ENCODE results near the gene CGREF1. TPM values are rescaled to one million over a fixed set of nuclear protein-coding genes. Genes with fewer than 3 reads are reported as not detected.

Gene CGREF1
- total and polyA plus RNA-seq, 4 donors: 0.55 to 0.89 (median 0.69) TPM

DNA sequence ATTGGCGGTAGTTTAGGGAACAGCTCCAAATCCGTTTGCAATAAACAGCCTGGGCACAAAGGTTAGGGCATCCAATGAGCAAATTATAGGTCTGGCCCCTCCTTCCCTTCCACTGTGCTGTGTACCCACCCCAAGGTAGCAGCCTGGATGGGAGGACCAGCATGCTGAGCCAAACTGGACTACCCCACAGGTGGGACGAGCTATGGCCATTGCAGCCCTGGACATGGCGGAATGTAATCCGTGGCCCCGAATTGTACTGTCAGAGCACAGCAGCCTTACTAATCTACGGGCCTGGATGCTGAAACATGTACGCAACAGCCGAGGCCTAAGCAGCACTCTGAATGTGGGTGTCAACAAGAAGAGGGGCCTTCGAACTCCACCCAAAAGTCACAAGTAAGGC is 60.7 kb downstream of the CGREF1 start:
- ATAC-seq (ENCODE audit: insufficient read depth, low FRiP score): no peak
- Histone ChIP-seq H3K9ac (ENCODE audit: insufficient read depth in 1 of 2, low read length in 2 of 2) (no peak overlapping the region), H3K36me3 (ENCODE audit: control insufficient read depth in 4 of 4, insufficient read depth in 4 of 4, low read length in 4 of 4) (peaks cover 5 to 59% (median 47%) of the 10 kb centered on the region in 4 donors), H3K4me3 (no peak overlapping the region), H3K27me3 (ENCODE audit: control insufficient read depth in 3 of 3, insufficient read depth in 3 of 3, low read length in 2 of 3) (no peaks in the 10 kb centered on the region), H3K4me1 (ENCODE audit: control insufficient read depth in 5 of 5, insufficient read depth in 5 of 5, low read length in 5 of 5) (no peaks in the 10 kb centered on the region), H3K27ac (ENCODE audit: low read depth in 1 of 2, low read length in 1 of 2) (no peak overlapping the region), H3K9me3 (ENCODE audit: control insufficient read depth in 4 of 4, insufficient read depth in 3 of 4, low read length in 3 of 4) (no peaks in the 10 kb centered on the region)
- no peak for DNase-seq
- WGBS, 2 donors: 94 to 96% methylated on average over 10 of the region's 10 CpGs
- TF ChIP-seq CTCF (IDR thresholded peaks at IDR 0.05; ENCODE audit: control extremely low read depth, extremely low read depth): no peak

- H3K36me3 ChIP-seq (ENCODE audit: control insufficient read depth in 4 of 4, insufficient read depth in 4 of 4, low read length in 4 of 4): peaks cover 3 to 61% (median 47%) of the 10 kb centered on the region in 4 donors
- TF ChIP-seq CTCF (IDR thresholded peaks at IDR 0.05; ENCODE audit: control extremely low read depth, extremely low read depth): no peak
- no peak overlapping the region for H3K4me3 ChIP-seq
- no peaks in the 10 kb centered on the region for H3K9me3 ChIP-seq (ENCODE audit: control insufficient read depth in 4 of 4, insufficient read depth in 3 of 4, low read length in 3 of 4)
- WGBS, 2 donors: 95 to 96% methylated on average over 6 of the region's 6 CpGs
- H3K27me3 ChIP-seq (ENCODE audit: control insufficient read depth in 3 of 3, insufficient read depth in 3 of 3, low read length in 2 of 3): no peaks in the 10 kb centered on the region
- ATAC-seq (ENCODE audit: insufficient read depth, low FRiP score): no peak
- DNase-seq: no peak
- H3K9ac ChIP-seq (ENCODE audit: insufficient read depth in 1 of 2, low read length in 2 of 2): no peak overlapping the region
- peaks cover 0 to 5% (median 0%) of the 10 kb centered on the region in 5 donors for H3K4me1 ChIP-seq (ENCODE audit: control insufficient read depth in 5 of 5, insufficient read depth in 5 of 5, low read length in 5 of 5)
- H3K27ac ChIP-seq (ENCODE audit: low read depth in 1 of 2, low read length in 1 of 2): no peak overlapping the region
Measured at GRCh38 chr2:27057184-27057583, 61.7 kb downstream of the CGREF1 start.

GRCh38 chr2:27054721-27055120 is 64.2 kb downstream of the CGREF1 start:
- DNase-seq: no peak

More at GRCh38 chr2:27054721-27055120, 64.2 kb downstream of the CGREF1 start:
- H3K27ac ChIP-seq (ENCODE audit: low read depth in 1 of 2, low read length in 1 of 2): no peak overlapping the region
- no peak for ATAC-seq (ENCODE audit: insufficient read depth, low FRiP score)
- no peak for TF ChIP-seq CTCF (IDR thresholded peaks at IDR 0.05; ENCODE audit: control extremely low read depth, extremely low read depth)
- H3K9me3 ChIP-seq (ENCODE audit: control insufficient read depth in 4 of 4, insufficient read depth in 3 of 4, low read length in 3 of 4): no peaks in the 10 kb centered on the region
- H3K36me3 ChIP-seq (ENCODE audit: control insufficient read depth in 4 of 4, insufficient read depth in 4 of 4, low read length in 4 of 4): peaks cover 3 to 54% (median 42%) of the 10 kb centered on the region in 4 donors
- peaks cover 0 to 8% (median 2%) of the 10 kb centered on the region in 5 donors for H3K4me1 ChIP-seq (ENCODE audit: control insufficient read depth in 5 of 5, insufficient read depth in 5 of 5, low read length in 5 of 5)
- no peak overlapping the region for H3K9ac ChIP-seq (ENCODE audit: insufficient read depth in 1 of 2, low read length in 2 of 2)
- 97% methylated on average over 11 of the region's 11 CpGs for WGBS, 2 donors
- H3K4me3 ChIP-seq: no peak overlapping the region
- no peaks in the 10 kb centered on the region for H3K27me3 ChIP-seq (ENCODE audit: control insufficient read depth in 3 of 3, insufficient read depth in 3 of 3, low read length in 2 of 3)

Data from lung (tissue), 12 donors.